Spleen (tissue), 11 donors: ENCODE measurements around the gene SMARCC2. TPM values are rescaled to one million over a fixed set of nuclear protein-coding genes. Genes with fewer than 3 reads are reported as not detected.

ENCODE experiments used
- DNase-seq: peaks from one replicate; pipeline ENCODE4 v3.0.0-alpha.2; 2020
- H3K27ac ChIP-seq, 8 donors: fragments of 200-600 bp; sonication (generic) in 7 of 8; 1 replicate in 4 of 8; 2 replicates in 4 of 8; pipeline versions ENCODE4 v1.5.0 to v1.8.0; 2016 to 2021; ENCODE audit warnings: inconsistent platforms in 4 of 8, mild to moderate bottlenecking in 4 of 8, moderate library complexity in 1 of 8
- H3K27me3 ChIP-seq, 7 donors: fragments of 200-600 bp; sonication (generic) in 6 of 7; replicated peaks in 1 of 7; 1 replicate in 4 of 7; 2 replicates in 3 of 7; pipeline versions ENCODE4 v1.5.0 to v1.8.0; 2016 to 2021; ENCODE audit warnings: inconsistent platforms in 3 of 7, mild to moderate bottlenecking in 1 of 7
- H3K36me3 ChIP-seq, 6 donors: fragments of 200-600 bp; sonication (generic) in 5 of 6; 1 replicate in 4 of 6; 2 replicates in 2 of 6; pipeline versions ENCODE4 v1.5.0 to v1.8.0; 2016 to 2021; ENCODE audit warnings: inconsistent platforms in 2 of 6
- H3K4me1 ChIP-seq, 6 donors: fragments of 200-600 bp; sonication (generic) in 5 of 6; 1 replicate in 3 of 6; 2 replicates in 3 of 6; pipeline versions ENCODE4 v1.5.0 to v1.8.0; 2016 to 2021; ENCODE audit warnings: inconsistent platforms in 3 of 6
- H3K4me3 ChIP-seq, 8 donors: fragments of 200-600 bp; sonication (generic) in 7 of 8; 1 replicate in 4 of 8; 2 replicates in 4 of 8; pipeline versions ENCODE4 v1.5.0 to v1.8.0; 2016 to 2021; ENCODE audit warnings: inconsistent platforms in 4 of 8, mild to moderate bottlenecking in 4 of 8, moderate library complexity in 2 of 8
- H3K9me3 ChIP-seq, 8 donors: fragments of 200-600 bp; sonication (generic) in 7 of 8; 1 replicate in 4 of 8; 2 replicates in 4 of 8; pipeline versions ENCODE4 v1.5.0 to v1.8.0; 2016 to 2021; ENCODE audit warnings: inconsistent platforms in 4 of 8
- CTCF ChIP-seq, 11 experiments: fragments of 200-600 bp in 7 of 11; fragments of 450-650 bp in 4 of 11; sonication (generic) in 4 of 11; IDR thresholded peaks in 8 of 11; conservative IDR thresholded peaks in 3 of 11; 1 replicate in 7 of 11; 2 replicates in 4 of 11; pipeline versions ENCODE4 v1.4.0 to v1.8.0; 2016 to 2021; ENCODE audit warnings: antibody characterized with exemption in 11 of 11, inconsistent platforms in 4 of 11, mild to moderate bottlenecking in 1 of 11
- POLR2A ChIP-seq, 3 donors: fragments of 450-650 bp; IDR thresholded peaks; one replicate each; pipeline ENCODE4 v1.5.1; 2017; ENCODE audit warnings: antibody characterized with exemption in 3 of 3, mild to moderate bottlenecking in 1 of 3
- POLR2AphosphoS5 ChIP-seq, 3 donors: sonication (generic); formaldehyde crosslinking; IDR thresholded peaks; one replicate each; pipeline ENCODE4 v1.5.1; 2017; ENCODE audit warnings: antibody characterized with exemption in 3 of 3
- WGBS, 5 donors: extraction: QIAGEN DNeasy Blood & Tissue Kit in 3 of 5; methylation state at CpG; one replicate each; pipeline versions ENCODE4 v1.1.5 to v1.1.7; 2013 to 2018; 5-methylcytosine and 5-hydroxymethylcytosine counted together
- intact Hi-C: fragments of 100-400 bp; cut with DNase I; formaldehyde crosslinking; loops from one replicate; pipeline ENCODE4 v1.15.0; 2023; ENCODE audit warnings: low total_unique reads
- polyA plus RNA-seq, 3 donors: library from polyadenylated mRNA; stranded (reverse); fragments of 200-250 nt; gene quantifications; one replicate each; pipeline ENCODE4 v1.2.1, GENCODE V29; 2013
- total RNA-seq, 7 donors: library from RNA; depleted of rRNA in 3 of 7; stranded (reverse); fragments of >200 nt in 3 of 7; fragmentation: NEBNext Ultra II Directional in 4 of 7; extraction: Animal tissue kit (Norgen Biotek cat#: 25700) in 4 of 7; gene quantifications; one replicate each; pipeline versions ENCODE4 v1.1.0 to v1.2.1, GENCODE V29; 2016 to 2021
- donor health status: healthy with polysubstance abuse.
- donor health status: DM: no; HTN: no; CAD: no; lungs with moderate emphysema.
- donor health status: DM: no; HTN: no; CAD: no.
- donor health status: Bipolar disorder and iron deficiency.
- donor health status: healthy.
- donor health status: DM: no; HTN: no; CAD: no.
- donor health status: DM: yes; HTN: yes; CAD: no.

The SMARCC2 gene
- total and polyA plus RNA-seq, 10 donors, result 8.5 to 121 (median 97.7) TPM

- WGBS, 5 donors, result 43 to 66% (median 50%) methylated on average over 4 of the region's 4 CpGs
- Histone ChIP-seq H3K27ac (peak overlapping the region; percentile 42 to 83 (median 67)), H3K4me3 (no peak overlapping the region), H3K9me3 (no peaks in the 10 kb centered on the region), H3K36me3 (peaks cover 0 to 75% (median 67%) of the 10 kb centered on the region in 6 donors), H3K4me1 (peaks cover 14 to 68% (median 45%) of the 10 kb centered on the region in 6 donors), H3K27me3 (no peaks in the 10 kb centered on the region)
- DNase-seq, result no peak
- TF ChIP-seq POLR2AphosphoS5 (IDR thresholded peaks at IDR 0.05), result peak in 1 of 3 donors; percentile 50
- TF ChIP-seq POLR2A (IDR thresholded peaks at IDR 0.05), result no peak
- no peak for TF ChIP-seq CTCF (IDR thresholded peaks at IDR 0.05 in 8 of 11, conservative IDR thresholded peaks at IDR 0.05 in 3 of 11)
- intact Hi-C loops, result no loop called here
Observed at GRCh38 chr12:56143217-56143616, 46.1 kb downstream of the SMARCC2 start.

- no peak for DNase-seq
- Histone ChIP-seq H3K27ac (peak overlapping the region in 7 of 8 donors; percentile 44 to 83 (median 75)), H3K4me3 (peak overlapping the region in 1 of 8 donors; percentile 8), H3K27me3 (no peaks in the 10 kb centered on the region), H3K4me1 (peaks cover 14 to 65% (median 39%) of the 10 kb centered on the region in 6 donors), H3K9me3 (no peaks in the 10 kb centered on the region), H3K36me3 (peaks cover 0 to 85% (median 78%) of the 10 kb centered on the region in 6 donors)
- intact Hi-C loops, result no loop called here
- TF ChIP-seq POLR2AphosphoS5 (IDR thresholded peaks at IDR 0.05) (peak in 1 of 3 donors; percentile 36), POLR2A (IDR thresholded peaks at IDR 0.05) (no peak), CTCF (IDR thresholded peaks at IDR 0.05 in 8 of 11, conservative IDR thresholded peaks at IDR 0.05 in 3 of 11) (no peak)
- 73 to 88% (median 87%) methylated on average over 19 of the region's 19 CpGs for WGBS, 5 donors
Observed at GRCh38 chr12:56141946-56142784, 47.1 kb downstream of the SMARCC2 start.

GRCh38 chr12:56137853-56138571 lies 51.3 kb downstream of the SMARCC2 start:
- TF ChIP-seq CTCF (IDR thresholded peaks at IDR 0.05 in 8 of 11, conservative IDR thresholded peaks at IDR 0.05 in 3 of 11), result no peak
- TF ChIP-seq POLR2AphosphoS5 (IDR thresholded peaks at IDR 0.05), result peak in 1 of 3 donors; percentile 30
- TF ChIP-seq POLR2A (IDR thresholded peaks at IDR 0.05), result no peak
- DNase-seq, result no peak
- Histone ChIP-seq H3K4me1 (peaks cover 4 to 28% (median 12%) of the 10 kb centered on the region in 6 donors), H3K27me3 (no peaks in the 10 kb centered on the region), H3K4me3 (no peak overlapping the region), H3K27ac (peak overlapping the region in 3 of 8 donors; percentile 7 to 40 (median 13)), H3K36me3 (peaks cover 3 to 100% (median 96%) of the 10 kb centered on the region in 6 donors), H3K9me3 (no peaks in the 10 kb centered on the region)
- 89 to 91% (median 91%) methylated on average over 13 to 14 of the region's 14 CpGs for WGBS, 5 donors
- intact Hi-C loops, result no loop called here
